Measurements from ENCODE around the gene FRA10AC1.

The FRA10AC1 gene, protein sequence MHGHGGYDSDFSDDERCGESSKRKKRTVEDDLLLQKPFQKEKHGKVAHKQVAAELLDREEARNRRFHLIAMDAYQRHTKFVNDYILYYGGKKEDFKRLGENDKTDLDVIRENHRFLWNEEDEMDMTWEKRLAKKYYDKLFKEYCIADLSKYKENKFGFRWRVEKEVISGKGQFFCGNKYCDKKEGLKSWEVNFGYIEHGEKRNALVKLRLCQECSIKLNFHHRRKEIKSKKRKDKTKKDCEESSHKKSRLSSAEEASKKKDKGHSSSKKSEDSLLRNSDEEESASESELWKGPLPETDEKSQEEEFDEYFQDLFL

DNA sequence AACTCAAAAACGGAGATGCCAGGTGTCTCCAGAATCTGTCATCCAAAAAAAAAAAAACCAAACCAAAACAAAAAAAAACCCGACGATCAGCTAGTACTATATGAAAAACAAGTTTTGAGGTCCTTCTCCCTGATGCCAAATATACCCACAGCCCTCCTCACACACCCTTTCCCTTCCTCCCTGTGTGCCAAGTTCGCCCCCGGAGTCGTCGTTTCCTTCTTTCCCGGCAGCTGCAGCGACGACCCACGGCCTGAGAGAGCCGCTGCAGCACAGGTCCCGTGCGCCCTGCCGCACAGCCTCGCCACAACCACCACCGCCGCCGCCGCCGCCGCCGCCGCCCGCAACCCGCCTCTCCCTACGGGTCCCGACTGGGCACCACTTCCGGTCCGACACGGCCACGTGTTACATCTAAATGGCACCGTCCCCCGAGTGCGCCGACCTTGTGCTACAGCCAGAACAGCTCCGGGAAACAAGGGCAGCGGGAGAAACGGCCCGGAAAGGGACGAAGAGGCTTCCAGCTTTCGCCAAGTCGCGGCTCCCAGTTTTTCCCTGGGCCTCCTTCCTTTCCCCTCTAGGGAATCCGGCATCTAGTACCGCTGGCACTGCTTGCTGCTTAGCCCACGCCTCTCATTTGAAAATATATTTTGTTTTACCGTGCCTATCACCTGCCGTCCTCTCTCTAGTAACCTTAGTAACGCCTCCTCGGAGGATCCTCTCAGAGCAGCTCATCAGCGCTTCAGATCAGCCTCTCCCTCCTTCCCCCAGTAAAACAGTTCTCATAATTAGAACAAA is at the start of gene FRA10AC1:
Gene FRA10AC1, minus strand, starts transcription at position 383 of the 792 bp plus-strand sequence. CDS start 2,486 bp downstream, outside the sequence.
- DNase-seq, result peak; percentile 68

DNA sequence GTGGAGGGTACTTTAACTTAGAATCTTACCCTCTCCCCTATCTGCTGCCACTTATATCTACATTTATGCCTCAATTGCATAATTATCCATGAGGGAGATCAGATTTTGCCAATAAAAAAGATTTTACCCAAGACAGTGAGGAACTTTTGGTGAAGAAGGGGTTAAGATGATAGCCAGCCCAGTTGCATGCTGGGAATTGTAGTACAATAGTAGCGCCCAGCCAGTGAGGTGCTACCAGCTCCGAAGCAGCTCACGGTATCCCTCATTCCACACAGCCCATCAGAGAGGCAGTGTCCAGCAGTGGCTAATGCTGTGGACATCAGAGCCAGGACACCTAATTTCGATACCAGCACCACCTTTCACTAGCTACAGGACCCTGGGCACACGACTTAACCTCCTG is 49.4 kb upstream of the FRA10AC1 start:
- DNase-seq, result no peak

DNA sequence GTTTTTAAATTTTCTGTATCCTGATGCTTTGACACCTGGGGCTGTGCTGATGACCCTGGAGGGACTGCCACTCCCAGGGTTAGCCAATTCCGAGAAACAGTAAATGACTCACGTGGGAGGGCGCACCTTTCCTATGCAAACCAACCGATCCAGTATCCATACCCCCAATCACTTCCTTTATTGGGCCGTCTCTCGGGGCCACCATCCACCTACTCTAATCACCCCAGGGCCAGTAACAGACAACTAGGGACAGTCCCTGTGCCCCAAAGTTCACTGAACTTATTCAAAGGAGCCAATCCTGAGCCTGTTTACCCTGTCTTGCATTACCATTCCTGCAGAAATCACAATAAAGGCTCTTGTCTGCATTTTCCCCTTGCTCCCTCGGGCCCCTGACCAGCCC is 48.7 kb upstream of the FRA10AC1 start:
- no peak for DNase-seq

DNA sequence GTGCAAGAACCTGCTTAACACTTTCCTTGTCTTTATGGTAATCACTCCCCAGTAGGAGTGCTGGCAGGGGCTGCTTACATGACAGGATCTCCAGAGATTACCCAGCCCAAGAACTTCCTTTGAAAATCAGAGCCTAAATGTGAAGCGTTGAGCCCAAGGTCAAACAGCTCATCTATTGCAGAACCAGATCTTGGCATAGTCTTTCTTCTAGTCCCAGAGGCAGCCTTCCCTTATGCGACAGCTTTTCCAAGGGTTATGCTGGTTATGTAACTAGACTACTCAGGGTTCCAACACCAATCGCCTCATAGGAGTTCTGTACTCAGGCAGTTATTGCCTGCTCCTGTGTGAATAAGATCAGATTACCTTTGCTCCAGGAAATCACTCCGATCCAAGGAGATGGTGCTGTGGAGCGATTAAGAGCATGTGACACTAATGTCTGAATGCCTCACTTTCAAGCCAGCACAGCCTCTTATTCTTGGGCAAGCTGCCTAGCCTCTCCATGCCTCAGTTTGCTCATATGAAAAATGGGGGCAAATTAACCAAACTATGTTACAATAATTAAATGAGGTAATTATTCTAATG is 46.9 kb upstream of the FRA10AC1 start:
- DNase-seq, result no peak

DNA sequence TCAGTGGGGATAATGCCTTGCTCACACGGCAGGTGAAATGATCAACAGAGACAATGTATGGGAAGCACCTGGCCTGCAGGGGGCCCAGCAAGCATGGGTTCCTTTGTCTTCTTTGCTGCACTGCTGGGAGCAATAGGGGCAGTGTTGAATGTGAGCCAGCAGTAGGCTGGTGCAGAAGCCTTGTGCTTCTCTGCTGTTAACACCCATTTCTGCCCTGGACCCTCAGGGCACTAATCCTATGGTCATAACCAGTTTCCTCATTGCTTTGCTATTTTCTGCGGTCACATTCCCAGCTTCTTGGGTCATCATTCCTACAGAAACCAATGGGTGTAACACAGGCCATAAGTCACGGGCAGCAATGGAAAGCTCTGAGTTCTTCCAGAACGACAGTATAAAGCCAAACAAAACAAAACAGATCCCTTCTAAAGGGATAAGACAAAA is 44.5 kb upstream of the FRA10AC1 start:
- DNase-seq, result no peak

DNA sequence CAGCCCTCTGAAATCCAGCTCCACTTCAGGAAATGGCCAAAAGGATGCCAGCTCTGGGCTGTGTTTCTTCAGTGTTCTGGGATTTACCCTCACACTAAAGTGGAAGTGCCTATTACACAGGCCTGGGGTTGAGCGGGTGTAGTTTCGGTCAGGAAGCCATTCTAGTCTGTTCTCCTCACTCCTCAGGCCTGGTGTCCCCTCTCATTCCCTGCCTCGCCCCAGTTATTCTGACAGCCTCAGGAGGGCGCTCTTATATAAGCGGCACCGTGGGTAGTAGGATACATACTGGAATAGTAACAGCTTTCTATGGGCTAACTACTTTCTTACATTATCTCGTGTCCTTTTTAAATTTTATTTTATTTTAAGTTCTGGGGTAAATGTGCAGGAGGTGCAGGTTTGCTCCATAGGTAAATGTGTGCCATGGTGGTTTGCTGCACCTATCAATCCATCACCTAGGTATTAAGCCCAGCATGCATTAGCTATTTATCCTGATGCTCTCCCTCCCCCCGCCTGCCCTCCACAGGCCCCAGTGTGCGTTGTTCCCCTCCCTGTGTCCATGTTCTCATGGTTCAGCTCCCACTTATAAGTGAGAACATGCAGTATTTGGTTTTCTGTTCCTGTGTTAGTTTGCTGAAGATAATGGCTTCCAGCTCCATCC is 43.1 kb upstream of the FRA10AC1 start:
- DNase-seq, result peak; percentile 9 to 10

DNA sequence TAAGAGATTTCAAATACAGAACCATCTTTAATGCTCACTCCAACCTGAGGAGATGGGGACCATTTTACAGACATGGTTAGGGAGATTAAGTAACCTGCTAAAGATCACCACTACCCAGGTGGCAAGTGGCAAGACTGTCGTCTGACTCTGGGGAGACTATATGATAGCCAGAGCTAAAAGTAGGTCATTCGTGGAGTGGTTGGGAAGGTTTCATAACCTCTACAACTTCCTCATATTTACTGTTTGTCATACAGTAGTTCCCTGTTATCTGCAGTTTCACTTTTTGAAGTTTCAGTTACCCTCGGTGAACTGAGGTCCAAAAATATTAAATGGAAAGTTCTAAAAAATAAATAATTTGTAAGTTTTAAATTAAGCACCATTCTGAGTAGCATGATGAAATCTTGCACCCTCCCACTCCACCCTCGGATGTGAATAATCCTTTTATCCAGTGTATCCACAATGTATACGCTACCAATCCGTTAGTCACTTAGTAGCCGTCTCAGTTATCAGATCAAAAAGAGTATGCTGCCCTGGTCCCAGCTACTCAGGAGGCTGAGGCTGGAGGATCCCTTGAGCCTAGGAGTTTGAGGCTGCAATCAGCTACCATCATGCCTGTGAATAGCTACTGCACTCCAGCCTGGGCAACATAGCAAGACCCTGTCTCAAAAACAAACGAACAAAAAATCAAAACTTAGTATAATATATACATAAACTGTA is 40.4 kb upstream of the FRA10AC1 start:
- peak; percentile 71 to 79 for DNase-seq

DNA sequence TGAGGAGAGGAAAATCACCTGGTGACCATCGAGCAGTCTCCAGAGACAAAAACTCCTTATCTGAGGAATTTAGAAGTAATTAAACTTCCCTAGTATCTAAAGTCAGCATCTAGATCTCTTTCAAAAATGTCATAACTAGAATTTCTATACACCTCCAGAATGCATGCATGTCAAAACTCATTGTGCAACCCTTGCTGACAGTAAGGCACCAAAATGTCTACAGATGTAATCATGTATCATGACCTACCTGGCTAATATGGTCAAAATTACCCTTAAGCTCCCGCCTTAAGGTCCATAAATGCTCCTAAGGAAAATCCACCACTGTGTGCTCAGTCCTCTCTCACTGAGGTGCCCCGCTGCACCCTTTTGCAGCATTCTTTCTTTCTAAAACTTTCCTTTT is 39.0 kb upstream of the FRA10AC1 start:
- no peak for DNase-seq

DNA sequence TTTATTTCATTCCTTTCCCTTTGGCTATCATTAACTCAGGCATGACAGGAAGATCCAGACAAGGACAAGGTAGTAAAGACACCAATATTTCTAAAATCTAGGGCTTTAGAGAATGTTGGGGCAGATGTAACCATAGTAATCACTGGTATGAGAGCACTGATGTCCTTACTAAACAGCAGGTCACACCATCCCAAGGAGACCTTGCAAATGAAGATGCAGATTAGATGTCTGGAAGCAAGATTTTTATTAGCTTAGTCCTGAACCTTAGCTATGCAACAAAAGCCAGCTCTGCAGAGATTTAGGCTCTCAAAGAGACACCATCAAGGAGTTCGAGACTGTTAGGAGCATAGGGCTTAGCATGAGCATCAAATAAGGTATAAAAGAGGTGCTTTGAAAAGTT is 23.6 kb upstream of the FRA10AC1 start:
- no peak for DNase-seq

DNA sequence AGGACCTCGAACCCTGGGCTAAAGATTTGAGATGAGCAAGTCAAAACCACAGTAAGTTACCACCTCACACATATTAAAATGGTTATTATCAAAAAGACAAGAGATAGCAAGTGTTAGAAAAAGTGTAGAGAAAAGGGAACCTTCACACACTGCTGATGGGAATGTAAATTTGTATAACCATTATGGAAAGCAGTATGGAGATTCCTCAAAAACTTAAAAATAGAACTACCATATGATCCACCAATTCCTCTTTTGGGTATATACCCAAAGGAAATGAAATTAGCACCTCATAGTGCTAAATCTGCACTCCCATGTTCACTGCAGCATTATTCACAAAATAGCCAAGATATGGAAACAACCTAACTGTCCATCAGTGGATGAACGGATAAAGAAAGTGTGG is 20.8 kb upstream of the FRA10AC1 start:
- no peak for DNase-seq

DNA sequence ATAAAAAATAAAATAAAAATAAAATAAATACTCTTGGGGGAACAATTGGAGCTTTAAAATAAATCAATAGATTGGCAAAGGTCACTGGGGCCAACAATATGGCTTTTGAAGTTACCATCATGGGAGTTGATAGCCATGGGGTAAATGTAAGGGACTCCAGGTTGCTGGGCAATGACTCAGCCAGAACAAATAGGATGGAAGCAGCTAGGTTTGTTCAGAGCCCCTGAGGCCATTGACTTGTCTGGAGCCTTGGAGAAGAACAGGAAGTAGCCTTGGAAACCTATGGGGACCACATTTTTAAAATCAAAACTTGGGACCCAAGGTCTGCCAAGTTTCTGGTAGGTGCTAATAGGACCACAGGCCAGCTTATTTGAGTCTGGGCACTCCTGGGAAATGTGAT is 20.2 kb upstream of the FRA10AC1 start:
- no peak for DNase-seq

DNA sequence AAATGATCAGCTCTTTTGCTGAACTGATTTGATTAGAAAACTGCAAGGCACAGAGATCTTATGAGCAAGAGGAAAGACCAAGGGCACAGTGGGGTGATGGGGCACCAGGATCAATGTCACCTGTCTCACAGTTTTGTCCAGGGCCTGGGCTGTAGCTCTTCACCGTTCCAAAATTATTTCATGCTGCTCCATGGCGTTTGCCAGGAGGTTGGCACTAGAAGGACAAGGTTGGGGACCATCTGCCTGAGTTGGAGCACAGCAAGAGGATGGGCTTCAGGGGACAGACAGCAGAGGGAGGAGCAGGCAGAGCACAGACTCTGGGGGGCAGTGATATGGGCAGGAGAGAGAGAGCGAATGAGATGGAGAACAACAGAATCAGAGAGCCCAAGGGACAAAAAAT is 17.5 kb upstream of the FRA10AC1 start:
- no peak for DNase-seq

DNA sequence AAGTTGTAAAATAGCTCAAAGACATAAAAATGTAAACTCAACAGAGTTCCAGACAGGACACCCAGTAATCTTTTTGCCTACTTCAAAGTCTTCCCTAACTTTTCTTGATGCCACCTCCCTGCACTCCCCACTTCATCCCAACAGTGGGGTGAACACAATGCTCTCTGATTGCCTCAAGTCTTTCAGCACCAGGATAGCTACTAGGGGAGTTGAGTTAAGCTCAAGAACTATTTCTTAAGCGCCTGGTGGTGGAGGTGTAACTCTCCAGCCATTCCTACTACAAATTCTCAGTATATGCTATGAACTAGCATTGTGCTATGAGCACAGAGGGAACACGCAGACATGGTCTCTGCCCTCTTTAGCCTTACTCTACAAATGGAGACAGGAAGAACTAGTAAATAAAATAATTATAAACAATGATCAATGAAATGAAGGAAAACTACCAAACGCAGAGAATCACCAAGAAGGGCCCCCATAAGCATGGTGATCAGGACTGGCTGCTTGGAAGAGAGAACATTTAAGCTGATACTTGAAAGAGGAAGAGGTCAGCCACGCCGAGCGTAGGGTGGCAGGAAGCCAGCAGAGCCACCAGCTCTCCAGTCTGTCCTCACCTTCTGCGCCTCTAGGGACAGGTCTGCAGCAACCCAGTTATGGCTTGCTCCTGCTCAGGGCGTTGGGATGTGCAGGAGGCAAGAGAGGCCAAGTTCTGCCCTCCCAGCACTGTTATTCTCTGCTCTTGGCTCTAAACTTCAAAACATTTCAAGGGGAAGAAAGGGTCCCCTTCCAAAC is 16.7 kb upstream of the FRA10AC1 start:
- DNase-seq, result peak; percentile 18 to 41

DNA sequence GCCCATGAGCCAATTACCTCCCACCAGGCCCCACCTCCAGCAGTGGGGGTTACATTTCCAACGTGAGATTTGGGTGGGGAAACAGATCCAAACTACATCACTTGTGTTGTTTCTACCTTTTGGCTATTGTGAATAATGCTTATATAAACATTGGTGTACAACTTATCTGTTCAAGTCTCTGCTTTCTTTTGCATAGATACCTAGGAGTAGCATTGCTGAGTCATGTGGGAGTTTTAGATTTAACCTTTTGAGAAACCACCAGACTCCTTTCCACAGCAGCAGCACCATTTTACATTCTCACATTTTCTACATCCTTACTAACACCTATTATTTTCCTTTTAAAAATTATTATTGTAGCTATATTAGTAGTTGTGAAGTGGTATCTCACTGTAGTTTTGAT is 14.4 kb upstream of the FRA10AC1 start:
- no peak for DNase-seq

DNA sequence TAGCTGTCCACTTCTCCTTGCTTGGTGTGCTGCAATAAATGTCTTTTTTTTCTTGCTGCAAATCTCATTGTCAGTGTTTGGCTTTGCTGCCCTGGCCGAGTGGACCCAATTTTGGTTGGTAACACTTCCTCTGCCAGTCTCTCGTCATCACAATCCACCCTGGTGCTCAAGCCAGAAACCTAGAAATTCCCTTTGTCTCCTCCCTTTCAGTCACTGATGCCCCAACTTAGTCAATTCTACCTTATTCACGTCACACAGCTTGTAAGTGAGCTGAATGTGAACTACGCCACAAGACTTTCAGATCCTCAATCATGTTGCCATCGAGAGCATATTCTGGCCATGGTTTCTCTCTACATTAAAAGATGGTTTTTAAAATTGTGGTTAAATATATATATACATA is 13.0 kb upstream of the FRA10AC1 start:
- no peak for DNase-seq

DNA sequence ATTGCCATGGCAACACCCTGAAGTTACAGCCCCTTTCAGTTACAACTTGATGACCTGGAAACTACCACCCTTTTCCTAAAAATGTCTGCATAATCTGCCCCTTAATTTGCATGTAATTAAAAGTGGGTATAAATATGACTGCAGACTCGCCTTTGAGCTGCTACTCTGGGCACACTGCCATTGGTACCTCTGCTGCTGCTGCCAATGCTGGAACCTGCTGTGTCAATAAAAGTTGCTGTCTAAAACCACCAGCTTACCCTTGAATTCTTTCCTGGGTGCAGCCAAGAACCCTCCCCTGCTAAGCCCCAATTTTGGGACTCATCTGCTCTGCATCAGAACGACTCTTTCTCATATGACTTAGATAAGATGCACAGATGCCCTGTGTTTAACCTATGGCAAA is 10.2 kb upstream of the FRA10AC1 start:
- DNase-seq, result no peak

DNA sequence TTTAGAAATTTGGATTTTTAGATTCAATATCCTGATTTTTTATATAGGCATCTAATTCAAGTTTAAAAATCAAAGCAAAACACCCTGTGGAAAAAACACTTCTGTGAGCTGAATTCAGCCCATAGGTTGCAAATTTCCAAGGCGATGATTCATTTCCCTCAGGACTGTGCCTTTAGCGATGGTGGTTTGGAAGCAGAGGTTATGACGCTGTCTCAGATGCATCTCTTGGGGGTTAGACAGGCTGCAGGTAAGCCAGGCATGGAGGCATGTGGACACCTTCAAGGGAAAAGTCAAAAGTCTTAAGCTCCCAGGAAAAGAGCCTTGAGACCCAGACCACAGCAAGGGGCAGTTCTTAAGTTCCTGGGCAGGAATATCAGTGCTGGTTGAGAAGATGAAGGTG is 9.5 kb upstream of the FRA10AC1 start:
- no peak for DNase-seq

DNA sequence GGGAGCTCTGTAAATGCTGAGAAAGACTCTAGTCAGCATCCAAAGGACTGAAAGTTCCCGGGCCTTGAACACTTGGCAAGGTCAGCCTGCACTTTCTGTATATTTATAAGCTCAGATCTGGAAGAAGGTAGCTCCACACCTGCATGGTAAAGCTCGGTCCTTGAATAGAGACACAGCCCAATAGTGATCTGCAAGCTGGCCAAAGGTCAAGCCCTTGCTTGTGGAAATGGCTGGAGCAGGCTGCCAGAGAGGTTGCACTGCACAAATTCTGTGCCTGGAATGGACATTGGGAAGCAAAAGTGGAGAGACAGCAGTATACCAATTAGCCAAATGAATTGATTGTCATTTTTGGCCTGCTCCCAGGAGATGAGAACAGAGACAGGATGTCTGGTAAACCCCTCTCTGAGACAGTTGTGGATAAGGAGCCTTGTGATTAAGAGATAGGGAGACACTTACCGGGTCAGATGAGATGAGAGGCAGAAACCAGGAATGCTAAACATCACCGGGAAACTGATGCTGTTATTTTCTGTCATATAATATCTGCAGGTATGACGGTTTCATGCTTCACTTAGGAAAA is 8.0 kb upstream of the FRA10AC1 start:
- no peak for DNase-seq

DNA sequence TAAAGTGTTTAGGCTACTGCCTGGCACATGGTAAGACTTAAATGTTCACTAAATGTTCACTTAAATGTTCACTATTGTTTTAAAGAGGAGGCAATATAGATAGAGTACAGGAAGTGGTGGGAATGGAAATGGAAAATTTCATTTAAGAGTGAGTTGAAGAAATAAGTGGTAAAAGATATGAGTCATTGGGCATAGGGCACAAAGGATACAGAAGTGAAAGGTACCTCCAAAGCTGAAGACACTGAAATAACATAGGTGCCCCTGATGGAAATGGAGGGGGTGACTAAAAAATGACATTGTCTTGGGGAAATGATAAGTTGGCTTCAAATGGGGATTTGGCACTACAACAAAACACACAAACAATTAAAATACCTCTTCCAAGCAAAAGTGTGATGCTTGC is 5.2 kb upstream of the FRA10AC1 start:
- DNase-seq, result no peak

DNA sequence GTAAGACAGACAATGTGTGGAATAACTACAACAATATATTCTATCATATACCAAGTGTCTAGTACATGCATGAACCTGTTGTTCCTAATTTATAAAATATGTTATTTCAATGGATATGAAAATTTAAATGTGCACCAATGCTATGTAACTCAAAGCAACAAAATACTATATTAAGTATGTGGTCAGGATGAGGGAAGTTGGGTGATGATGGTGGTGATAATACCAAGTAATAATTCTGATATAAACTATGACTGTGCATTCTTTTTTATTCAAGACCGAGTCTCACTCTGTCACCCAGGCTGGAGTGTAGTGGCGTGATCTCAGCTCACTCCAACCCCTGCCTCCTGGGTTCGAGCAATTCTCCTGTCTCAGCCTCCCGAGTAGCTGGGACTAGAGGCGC is 2.1 kb upstream of the FRA10AC1 start:
- DNase-seq, result no peak

DNA sequence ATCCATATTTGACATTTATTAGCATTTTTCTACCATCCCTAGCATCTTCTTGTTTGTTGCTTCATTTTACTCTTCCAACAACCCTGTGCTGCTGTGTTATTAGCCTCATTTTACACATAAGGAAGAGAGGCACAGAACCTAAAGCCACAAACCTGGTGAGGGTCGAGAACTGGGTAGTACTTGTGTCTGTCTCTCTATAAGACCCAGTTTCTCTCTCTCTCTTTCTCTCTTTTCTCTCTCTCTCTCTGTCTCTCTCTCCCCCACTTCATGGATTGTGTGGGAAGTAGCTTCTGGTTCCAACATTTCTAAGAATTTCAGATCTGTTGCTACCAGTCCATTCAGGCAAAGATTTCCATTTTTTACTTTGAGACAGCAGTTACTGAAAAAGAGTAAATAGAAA is 1.4 kb upstream of the FRA10AC1 start:
- no peak for DNase-seq

DNA sequence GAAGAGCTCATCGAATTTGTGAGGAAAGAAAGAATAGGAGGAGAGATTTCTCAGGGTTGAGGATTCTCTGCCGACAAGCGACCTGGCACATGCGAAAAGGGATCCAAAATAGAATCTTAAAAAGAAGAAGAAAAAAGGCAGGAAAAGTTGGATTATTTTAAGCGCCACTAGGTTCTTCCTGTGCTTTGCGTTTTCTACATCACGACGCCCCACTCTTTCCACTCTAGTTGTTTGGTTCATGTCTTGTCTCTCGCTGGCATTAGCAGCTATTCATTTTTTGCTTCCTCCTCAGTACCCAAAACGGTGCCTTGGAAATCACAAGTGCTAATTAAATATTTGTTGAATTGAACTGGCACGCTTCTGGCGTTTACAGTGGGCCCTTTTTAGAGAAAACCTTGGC is 674 bp upstream of the FRA10AC1 start:
- DNase-seq, result no peak

Data from AML-193 (cell line).